Measurements from ENCODE around the gene BRINP1.

DNA sequence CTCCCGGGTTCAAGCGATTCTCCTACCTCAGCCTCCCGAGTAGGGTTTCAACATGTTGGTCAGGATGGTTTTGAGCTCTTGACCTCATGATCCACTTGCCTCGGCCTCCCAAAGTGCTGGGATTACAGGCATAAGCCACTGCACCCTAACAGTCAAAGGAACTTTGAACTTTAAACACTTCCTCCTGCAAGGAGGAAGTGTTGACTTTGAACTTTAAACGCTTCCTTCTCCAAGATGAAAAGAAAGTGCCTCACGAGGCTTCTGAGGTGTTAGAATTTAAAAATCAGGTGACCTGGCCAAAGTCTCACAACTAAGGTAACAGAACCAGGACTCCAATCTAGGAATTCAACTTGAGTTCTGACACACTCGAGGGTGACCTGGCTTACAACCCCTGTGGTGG is 150.9 kb downstream of the BRINP1 start:
- TF ChIP-seq, protein P1, sequence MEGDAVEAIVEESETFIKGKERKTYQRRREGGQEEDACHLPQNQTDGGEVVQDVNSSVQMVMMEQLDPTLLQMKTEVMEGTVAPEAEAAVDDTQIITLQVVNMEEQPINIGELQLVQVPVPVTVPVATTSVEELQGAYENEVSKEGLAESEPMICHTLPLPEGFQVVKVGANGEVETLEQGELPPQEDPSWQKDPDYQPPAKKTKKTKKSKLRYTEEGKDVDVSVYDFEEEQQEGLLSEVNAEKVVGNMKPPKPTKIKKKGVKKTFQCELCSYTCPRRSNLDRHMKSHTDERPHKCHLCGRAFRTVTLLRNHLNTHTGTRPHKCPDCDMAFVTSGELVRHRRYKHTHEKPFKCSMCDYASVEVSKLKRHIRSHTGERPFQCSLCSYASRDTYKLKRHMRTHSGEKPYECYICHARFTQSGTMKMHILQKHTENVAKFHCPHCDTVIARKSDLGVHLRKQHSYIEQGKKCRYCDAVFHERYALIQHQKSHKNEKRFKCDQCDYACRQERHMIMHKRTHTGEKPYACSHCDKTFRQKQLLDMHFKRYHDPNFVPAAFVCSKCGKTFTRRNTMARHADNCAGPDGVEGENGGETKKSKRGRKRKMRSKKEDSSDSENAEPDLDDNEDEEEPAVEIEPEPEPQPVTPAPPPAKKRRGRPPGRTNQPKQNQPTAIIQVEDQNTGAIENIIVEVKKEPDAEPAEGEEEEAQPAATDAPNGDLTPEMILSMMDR (IDR thresholded peaks at IDR 0.05; ENCODE audit: insufficient read depth, low read length) = no peak
- TF ChIP-seq GABPA (IDR thresholded peaks at IDR 0.05; ENCODE audit: low read depth) (0 out of 2 replicates have a peak, but pooled peaks have one; percentile 28), POLR2AphosphoS5 (IDR thresholded peaks at IDR 0.05; ENCODE audit: low read depth) (no peak)

All from HL-60 (cell line).